K562 (cell line): ENCODE results near the gene SPAG7. TPM values are rescaled to one million over a fixed set of nuclear protein-coding genes. Genes with fewer than 3 reads are reported as not detected.
A peak's percentile ranks its signal among the peaks of the same experiment; 100 is the strongest.

Source experiments
- JUND ChIP-seq, 2 experiments: IDR thresholded peaks; 2 replicates in 1 of 2; 3 replicates in 1 of 2; pipeline ENCODE4 v1.6.1; 2011; ENCODE audit warnings: borderline replicate concordance in 2 of 2, low read depth in 2 of 2, low read length in 2 of 2, improper control_type of control experiment in 1 of 2, missing biosample characterization in 1 of 2, missing genetic modification characterization in 1 of 2, missing genetic modification reagents in 1 of 2
- LCOR ChIP-seq: sonication (generic); formaldehyde crosslinking; IDR thresholded peaks from 2 replicates; pipeline ENCODE4 v1.8.0; 2022; ENCODE audit warnings: mild to moderate bottlenecking, missing genetic modification reagents
- MEF2D ChIP-seq: conservative IDR thresholded peaks from 2 replicates; pipeline ENCODE4 v1.6.1; 2016; ENCODE audit warnings: low read depth, missing genetic modification characterization, missing compliant biosample characterization
- REST ChIP-seq, 2 experiments: fragments of 450-650 bp; formaldehyde crosslinking in 1 of 2; IDR thresholded peaks; 2 replicates each; pipeline versions ENCODE4 v1.4.0 to v1.6.1; 2014 to 2020; ENCODE audit warnings: mild to moderate bottlenecking in 2 of 2, borderline replicate concordance in 1 of 2, low read depth in 1 of 2
- SLC30A9 ChIP-seq: fragments of 250-450 bp; sonication (Bioruptor Pico); IDR thresholded peaks from 2 replicates; pipeline ENCODE4 v1.8.0; 2022; ENCODE audit warnings: mild to moderate bottlenecking, moderate library complexity
- ZNF134 ChIP-seq: fragments of 250-450 bp; sonication (Bioruptor Pico); conservative IDR thresholded peaks from 2 replicates; pipeline ENCODE4 v1.4.0; 2020
- ZNF655 ChIP-seq: fragments of 250-450 bp; sonication (Bioruptor Pico); IDR thresholded peaks from 2 replicates; pipeline ENCODE4 v1.5.0; 2021
- polyA plus RNA-seq, 8 experiments: library from polyadenylated mRNA; depleted of rRNA in 4 of 8; stranded (reverse) in 5 of 8; unstranded in 3 of 8; fragments of >200 nt; fragmentation: Nextera tagmentation in 2 of 8; fragmentation: Illumina TruSeq in 1 of 8; extraction: Ambion mirVana in 2 of 8; extraction: Trizol in 1 of 8; gene quantifications; 2 replicates each; pipeline versions ENCODE4 v1.2.1 to v1.2.3, GENCODE V29; 2011 to 2014; ENCODE audit warnings: inconsistent platforms in 1 of 8, missing spikeins in 1 of 8
- total RNA-seq, 7 experiments: library from RNA; depleted of rRNA in 6 of 7; stranded (reverse); fragments of >200 nt in 6 of 7; fragmentation: Illumina TruSeq in 2 of 7; extraction: Trizol in 2 of 7; gene quantifications; 2 replicates each; pipeline versions ENCODE4 v1.2.1 to v1.2.3, GENCODE V29; 2011 to 2021; ENCODE audit warnings: low replicate concordance in 1 of 7
- TF ChIP-seq, protein P1 (sequence below): fragments of 450-650 bp; IDR thresholded peaks from 2 replicates; pipeline ENCODE4 v1.6.1; 2016; ENCODE audit warnings: low read depth

Gene SPAG7
- total and polyA plus RNA-seq, 9 of the 15 experiments (the other 6 are each of a cell fraction or from before 2014, with no cell fraction given): 5.6 to 53.5 (median 36.3) TPM

- TF ChIP-seq, protein P1, sequence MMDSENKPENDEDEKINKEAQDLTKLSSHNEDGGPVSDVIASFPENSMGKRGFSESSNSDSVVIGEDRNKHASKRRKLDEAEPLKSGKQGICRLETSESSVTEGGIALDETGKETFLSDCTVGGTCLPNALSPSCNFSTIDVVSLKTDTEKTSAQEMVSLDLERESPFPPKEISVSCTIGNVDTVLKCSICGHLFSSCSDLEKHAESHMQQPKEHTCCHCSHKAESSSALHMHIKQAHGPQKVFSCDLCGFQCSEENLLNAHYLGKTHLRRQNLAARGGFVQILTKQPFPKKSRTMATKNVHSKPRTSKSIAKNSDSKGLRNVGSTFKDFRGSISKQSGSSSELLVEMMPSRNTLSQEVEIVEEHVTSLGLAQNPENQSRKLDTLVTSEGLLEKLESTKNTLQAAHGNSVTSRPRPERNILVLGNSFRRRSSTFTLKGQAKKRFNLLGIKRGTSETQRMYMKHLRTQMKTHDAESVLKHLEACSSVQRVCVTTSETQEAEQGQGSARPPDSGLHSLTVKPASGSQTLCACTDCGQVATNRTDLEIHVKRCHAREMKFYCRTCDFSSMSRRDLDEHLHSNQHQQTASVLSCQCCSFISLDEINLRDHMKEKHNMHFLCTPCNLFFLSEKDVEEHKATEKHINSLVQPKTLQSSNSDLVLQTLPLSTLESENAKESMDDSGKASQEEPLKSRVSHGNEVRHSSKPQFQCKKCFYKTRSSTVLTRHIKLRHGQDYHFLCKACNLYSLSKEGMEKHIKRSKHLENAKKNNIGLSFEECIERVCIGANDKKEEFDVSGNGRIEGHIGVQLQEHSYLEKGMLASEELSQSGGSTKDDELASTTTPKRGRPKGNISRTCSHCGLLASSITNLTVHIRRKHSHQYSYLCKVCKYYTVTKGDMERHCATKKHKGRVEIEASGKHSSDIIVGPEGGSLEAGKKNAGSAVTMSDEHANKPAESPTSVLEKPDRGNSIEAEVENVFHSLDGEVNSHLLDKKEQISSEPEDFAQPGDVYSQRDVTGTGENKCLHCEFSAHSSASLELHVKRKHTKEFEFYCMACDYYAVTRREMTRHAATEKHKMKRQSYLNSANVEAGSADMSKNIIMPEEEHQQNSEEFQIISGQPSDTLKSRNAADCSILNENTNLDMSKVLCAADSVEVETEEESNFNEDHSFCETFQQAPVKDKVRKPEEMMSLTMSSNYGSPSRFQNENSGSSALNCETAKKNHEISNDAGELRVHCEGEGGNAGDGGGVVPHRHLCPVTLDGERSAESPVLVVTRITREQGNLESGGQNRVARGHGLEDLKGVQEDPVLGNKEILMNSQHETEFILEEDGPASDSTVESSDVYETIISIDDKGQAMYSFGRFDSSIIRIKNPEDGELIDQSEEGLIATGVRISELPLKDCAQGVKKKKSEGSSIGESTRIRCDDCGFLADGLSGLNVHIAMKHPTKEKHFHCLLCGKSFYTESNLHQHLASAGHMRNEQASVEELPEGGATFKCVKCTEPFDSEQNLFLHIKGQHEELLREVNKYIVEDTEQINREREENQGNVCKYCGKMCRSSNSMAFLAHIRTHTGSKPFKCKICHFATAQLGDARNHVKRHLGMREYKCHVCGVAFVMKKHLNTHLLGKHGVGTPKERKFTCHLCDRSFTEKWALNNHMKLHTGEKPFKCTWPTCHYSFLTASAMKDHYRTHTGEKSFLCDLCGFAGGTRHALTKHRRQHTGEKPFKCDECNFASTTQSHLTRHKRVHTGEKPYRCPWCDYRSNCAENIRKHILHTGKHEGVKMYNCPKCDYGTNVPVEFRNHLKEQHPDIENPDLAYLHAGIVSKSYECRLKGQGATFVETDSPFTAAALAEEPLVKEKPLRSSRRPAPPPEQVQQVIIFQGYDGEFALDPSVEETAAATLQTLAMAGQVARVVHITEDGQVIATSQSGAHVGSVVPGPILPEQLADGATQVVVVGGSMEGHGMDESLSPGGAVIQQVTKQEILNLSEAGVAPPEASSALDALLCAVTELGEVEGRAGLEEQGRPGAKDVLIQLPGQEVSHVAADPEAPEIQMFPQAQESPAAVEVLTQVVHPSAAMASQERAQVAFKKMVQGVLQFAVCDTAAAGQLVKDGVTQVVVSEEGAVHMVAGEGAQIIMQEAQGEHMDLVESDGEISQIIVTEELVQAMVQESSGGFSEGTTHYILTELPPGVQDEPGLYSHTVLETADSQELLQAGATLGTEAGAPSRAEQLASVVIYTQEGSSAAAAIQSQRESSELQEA: no peak
- TF ChIP-seq REST (IDR thresholded peaks at IDR 0.05; ENCODE audit: borderline replicate concordance) (no peak), REST (CRISPR knock-in tag; IDR thresholded peaks at IDR 0.05; ENCODE audit: low read depth) (no peak), LCOR (CRISPR knock-in tag) (no peak), ZNF134 (CRISPR knock-in tag) (0 out of 2 replicates have a peak, but pooled peaks have one; percentile 32), MEF2D (tag) (no peak), ZNF655 (no peak), JUND (IDR thresholded peaks at IDR 0.05; ENCODE audit: borderline replicate concordance, low read depth, low read length) (peak; percentile 34; the same call in 1 of the 2 replicates), JUND (tag; IDR thresholded peaks at IDR 0.05; ENCODE audit: borderline replicate concordance, low read depth, low read length) (no peak), SLC30A9 (CRISPR knock-in tag) (no peak)
Measured at GRCh38 chr17:4939796-4940554, 27.6 kb downstream of the SPAG7 start, which contains the start of the genes RNF167 and SLC25A11 (continued).
